Middle frontal gyrus (tissue), 1 donor: Measurements from ENCODE around the gene GALNT18.
"Not testable (repeated sequence)": the region's sequence is repeated elsewhere in the genome, so short reads cannot be mapped to it uniquely, and the experiment has no call there.

Experiments used
- DNase-seq: peaks from one replicate; pipeline ENCODE4 v3.0.0-alpha.2; 2015; ENCODE audit warnings: low spot score; ENCODE audit errors: extremely low spot score

GALNT18 gene

DNA sequence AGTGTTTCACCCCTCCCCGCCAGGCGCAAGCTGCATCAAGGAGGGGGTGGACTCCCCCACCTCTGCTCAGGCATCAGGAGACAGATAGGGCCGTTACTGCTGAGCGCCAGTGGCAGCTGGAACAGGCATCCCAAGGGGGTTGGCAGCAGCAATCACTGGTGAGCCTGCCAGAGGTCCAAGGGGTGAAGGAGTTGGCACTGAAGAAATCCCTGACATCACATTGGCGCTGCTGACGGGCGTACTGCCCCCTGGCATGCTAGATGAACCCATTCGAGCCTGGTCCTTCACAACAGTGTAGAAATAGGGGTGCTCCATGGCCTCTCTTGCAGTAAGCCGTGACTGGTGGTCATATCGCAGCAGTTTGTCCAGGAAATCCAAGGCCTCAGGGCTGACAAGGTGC, 270.0 kb downstream of the GALNT18 start:
- DNase-seq, result not testable (repeated sequence)

DNA sequence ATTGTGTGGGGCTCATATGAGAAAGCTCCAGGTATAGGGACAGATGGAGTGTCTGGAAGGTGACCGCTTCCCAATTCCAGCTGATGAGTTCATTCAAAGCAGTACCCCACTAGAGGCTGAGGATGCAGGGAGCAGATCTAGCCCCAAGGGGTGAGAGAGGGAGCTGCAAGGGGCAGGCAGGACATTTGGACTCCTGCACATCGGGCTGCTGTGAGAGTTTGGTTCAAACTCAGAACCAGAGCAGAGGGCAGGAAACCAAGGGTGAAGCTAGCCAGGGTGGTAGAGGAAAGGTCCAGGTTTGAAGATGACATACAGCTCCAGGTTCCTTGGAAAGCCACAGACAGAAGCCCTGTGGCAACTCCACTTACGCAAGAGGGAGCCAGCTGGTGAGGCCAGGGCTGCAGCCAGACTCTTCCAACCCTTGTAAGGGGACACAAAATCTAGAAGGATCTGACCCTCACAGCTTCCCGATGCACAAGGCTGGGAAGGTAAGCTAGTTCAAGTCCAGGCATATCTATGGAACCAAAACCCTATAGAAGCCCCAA, 270.7 kb downstream of the GALNT18 start:
- DNase-seq, result no peak

DNA sequence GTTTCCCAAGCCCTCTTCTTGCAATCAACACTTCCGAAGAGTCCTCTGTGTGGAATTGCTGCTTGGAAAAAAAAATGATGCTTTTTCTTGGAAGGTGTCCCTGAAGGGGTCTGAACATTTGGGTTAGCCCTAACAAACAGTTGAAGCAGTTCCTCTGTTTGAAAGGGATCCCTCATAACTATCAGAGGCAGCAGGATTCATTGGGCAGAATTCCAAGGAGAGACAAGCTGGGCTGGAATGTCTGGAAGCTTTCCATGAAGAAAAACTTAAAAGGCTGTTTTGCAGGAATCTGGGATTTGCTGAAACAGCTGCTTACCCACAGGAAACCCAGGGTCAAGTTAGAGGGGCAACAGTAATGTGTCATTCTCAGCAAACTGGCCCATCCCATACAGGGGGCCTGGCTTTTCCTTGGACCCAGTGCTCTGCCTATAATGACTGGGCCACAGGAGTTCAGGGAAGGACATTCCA, 271.9 kb downstream of the GALNT18 start:
- DNase-seq, result no peak

- no peak for DNase-seq
Observed at GRCh38 chr11:11349106-11349825, 272.5 kb downstream of the GALNT18 start.

- no peak for DNase-seq
Observed at GRCh38 chr11:11348303-11348702, 273.5 kb downstream of the GALNT18 start.

GRCh38 chr11:11347592-11347991, 274.2 kb downstream of the GALNT18 start:
- no peak for DNase-seq

DNA sequence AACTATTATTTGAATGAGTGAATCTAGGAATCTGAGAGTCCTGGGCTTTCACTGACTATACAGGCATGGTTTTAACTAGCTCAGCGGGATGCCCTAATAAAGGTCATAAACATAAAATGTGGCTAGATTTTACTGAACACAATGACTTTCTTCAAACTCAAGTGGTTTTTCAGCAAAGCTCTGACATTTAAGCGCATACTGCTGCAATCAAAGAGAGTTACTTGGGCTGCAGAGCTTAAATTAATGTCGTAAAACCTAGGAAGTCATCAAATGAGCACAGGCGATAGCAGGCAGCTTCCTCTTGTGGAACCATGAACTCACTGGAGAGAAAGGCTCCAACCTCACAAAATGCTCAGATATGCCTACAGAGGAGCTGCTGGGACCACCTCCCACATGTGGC, 275.5 kb downstream of the GALNT18 start:
- no peak for DNase-seq

DNA sequence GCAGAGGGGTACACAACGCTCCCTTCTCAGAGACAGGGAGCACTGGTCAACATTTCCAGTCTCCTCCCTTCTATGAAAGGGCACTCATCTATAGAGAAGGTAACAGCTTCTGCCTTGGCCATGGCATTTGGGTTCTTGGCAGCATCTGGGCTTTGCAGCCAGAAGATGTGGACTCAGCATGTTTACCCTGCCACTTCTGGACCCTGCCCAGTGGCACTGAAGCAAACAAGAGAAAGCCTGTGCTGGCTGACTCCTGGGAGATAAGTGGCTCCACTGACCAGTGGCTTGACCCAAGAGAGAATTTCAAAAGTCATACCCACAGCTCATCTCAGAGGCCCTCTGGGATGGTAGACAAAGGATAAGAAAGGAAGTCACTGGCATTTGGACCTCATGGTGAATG, 276.7 kb downstream of the GALNT18 start:
- no peak for DNase-seq

- no peak for DNase-seq
Observed at GRCh38 chr11:11344045-11344444, 277.8 kb downstream of the GALNT18 start.

DNA sequence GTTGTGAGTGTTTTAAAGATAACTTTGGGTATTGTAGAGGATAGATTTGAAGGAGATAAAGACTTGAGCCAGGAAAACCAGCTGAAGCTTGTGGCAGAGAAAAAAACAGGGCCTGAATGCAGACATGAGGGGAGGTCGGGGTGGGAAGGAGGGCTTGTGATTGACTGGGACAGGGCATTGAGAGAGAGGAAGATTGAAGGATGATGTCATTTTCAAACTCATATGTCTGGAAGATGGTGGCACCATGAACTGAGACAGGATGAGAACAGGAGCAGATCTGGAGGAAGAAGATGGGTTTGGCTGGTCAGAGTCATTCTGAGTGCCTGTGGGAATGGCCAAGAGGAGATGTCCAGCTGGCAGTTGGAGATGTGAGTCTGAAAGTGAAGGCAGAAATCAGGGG, 283.5 kb downstream of the GALNT18 start:
- no peak for DNase-seq

DNA sequence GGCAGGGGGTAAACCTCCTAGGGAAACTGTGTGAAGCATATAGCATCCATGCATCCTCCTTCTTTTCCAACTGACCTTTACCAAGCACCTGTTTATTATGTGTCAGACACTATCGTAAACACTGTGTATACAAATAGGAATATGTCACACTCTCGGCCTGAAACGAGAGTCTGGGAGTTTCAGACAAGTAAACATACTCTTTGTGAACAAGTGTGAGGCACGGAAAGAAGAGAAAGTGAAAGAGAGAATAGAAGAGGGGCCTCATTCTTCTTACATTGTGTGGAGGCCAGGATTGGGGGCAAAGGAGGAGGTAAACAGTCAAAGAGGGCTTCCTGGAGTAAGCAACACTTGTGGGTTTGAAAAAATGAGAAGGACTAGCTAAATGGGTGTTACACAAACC, 285.1 kb downstream of the GALNT18 start:
- DNase-seq, result no peak

DNA sequence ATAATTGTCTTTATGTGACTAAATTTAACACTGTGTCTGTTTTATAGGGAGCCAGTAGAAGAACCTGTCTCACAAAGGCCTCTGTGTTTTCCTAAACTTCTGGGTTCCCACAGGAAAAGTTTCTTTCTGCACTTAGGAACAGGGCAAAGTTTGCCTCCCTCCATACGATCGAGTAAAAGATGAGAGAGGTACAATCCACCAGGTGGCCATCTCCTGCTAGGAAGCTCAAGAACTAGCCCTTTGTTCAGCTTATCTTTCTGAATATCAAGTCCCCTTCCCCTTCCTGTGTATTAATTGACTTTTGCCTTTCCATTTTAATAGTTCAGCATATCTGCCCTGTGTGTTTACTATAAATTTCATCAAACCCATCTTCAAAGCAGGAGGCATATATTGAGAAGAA, 286.8 kb downstream of the GALNT18 start:
- no peak for DNase-seq

- no peak for DNase-seq
Observed at GRCh38 chr11:11334607-11335006, 287.2 kb downstream of the GALNT18 start.

GRCh38 chr11:11332141-11332710, 289.6 kb downstream of the GALNT18 start:
- no peak for DNase-seq

DNA sequence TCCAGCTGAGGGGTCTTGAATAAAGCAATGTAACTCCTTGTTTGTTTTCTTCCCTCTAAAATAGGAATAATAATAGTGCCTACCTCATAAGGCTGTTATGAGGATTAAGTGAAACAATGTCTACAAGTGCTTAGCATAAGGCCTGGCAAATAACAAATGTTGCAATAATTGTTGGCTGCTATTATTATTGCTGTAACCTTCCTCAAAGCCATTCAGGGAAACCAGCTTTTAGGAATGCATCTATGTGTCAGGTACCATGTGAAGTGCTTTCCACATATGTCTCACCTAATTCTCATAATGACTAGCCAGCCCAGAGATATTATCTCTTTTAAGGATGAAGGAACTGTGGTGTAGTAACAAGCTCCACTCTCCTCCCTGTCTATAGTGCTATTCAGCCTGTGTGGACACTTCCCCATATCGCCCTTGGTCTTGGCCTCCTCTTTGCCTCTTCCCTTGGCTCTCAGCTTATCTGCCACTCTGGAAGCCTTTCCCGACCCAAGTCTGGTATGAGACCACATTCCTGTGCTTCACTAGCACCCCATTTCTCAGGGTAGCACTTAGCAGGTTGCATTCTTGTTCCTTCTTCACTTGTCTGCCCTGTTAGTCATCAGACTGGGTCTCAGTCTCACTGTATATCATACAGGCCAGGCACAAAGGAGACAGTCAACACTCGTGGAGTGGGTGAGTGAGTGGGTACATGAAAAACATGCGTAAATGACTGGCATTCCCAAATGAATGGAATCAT, 292.6 kb downstream of the GALNT18 start:
- no peak for DNase-seq

DNA sequence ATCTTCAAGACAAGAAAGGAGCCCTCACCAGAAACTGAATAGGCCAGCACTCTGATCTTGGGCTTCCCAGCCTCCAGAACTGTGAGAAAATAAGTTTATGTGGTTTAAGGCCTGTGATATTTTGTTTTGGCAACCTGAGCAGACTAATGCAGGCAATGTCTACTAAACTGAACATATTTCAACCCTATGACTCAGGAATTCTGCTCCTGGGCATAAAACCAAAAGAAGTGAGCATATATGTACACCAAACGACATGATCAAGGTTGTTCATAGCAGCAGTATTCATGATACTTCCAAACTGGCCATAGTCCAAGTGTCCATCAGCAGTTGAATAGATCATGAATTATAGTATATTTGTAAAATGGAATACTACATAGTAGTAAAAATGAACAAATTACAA, 297.7 kb downstream of the GALNT18 start:
- no peak for DNase-seq

DNA sequence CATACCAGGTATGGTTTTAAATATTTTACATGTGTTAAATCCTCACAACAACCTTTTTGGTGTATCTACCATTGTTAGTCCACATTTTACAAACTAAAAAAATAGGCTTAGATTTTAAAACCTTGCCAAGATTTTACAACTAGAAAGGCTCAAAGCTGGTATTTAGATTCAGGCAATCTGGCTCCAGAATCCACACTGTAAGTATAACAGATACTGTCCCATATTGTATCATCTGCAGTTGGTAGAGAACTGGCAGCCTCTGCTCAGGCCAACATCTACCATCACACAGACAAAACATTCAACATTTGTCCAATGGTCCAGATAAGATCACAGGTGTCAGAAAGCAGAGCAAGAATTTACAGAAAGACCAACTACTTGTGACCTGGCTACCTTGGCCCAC, 299.7 kb downstream of the GALNT18 start:
- DNase-seq, result no peak

- DNase-seq, result no peak
Observed at GRCh38 chr11:11320825-11321224, 301.0 kb downstream of the GALNT18 start.

- no peak for DNase-seq
Observed at GRCh38 chr11:11318961-11319360, 302.8 kb downstream of the GALNT18 start.

GRCh38 chr11:11318461-11318860, 303.3 kb downstream of the GALNT18 start:
- no peak for DNase-seq

- DNase-seq, result no peak
Observed at GRCh38 chr11:11316651-11317230, 305.1 kb downstream of the GALNT18 start.
